Measurements from ENCODE around the gene OSCP1.

The OSCP1 gene

GRCh38 chr1:36380782-36381181, 69.5 kb downstream of the OSCP1 start:
- DNase-seq: no peak

GRCh38 chr1:36380143-36380619, 70.1 kb downstream of the OSCP1 start:
- DNase-seq: no peak

- no peak for DNase-seq
Measured at GRCh38 chr1:36377791-36378492, 72.3 kb downstream of the OSCP1 start.

- no peak for DNase-seq
Measured at GRCh38 chr1:36372617-36373016, 77.6 kb downstream of the OSCP1 start.

GRCh38 chr1:36369061-36369861, 81.0 kb downstream of the OSCP1 start:
- no peak for DNase-seq
